ENCODE results near the gene TRAPPC2L. TPM values are rescaled to one million over a fixed set of nuclear protein-coding genes. Genes with fewer than 3 reads are reported as not detected.

The TRAPPC2L gene
- total RNA-seq, 1 donor from 2014 or later = 63.3 TPM

GRCh38 chr16:88906020-88906419, 49.1 kb downstream of the TRAPPC2L start:
- intact Hi-C loops (cut with micrococcal nuclease) = no loop called here

- intact Hi-C loops (cut with micrococcal nuclease) = no loop called here
These were observed 49.7 kb downstream of the TRAPPC2L start for GRCh38 chr16:88906535-88907105.

- intact Hi-C loops (cut with micrococcal nuclease) = no loop called here
These were observed 50.8 kb downstream of the TRAPPC2L start for GRCh38 chr16:88907768-88908167.

GRCh38 chr16:88908307-88908706, 51.4 kb downstream of the TRAPPC2L start:
- intact Hi-C loops (cut with micrococcal nuclease) = no loop called here

- intact Hi-C loops (cut with micrococcal nuclease) = no loop called here
These were observed 52.7 kb downstream of the TRAPPC2L start for GRCh38 chr16:88909431-88910210.

GRCh38 chr16:88910284-88911135, 53.6 kb downstream of the TRAPPC2L start:
- intact Hi-C loops (cut with micrococcal nuclease) = no loop called here

- intact Hi-C loops (cut with micrococcal nuclease) = no loop called here
These were observed 54.4 kb downstream of the TRAPPC2L start for GRCh38 chr16:88911136-88911945.

- intact Hi-C loops (cut with micrococcal nuclease) = no loop called here
These were observed 55.0 kb downstream of the TRAPPC2L start for GRCh38 chr16:88911946-88912310.

Other genes starting within 250 kb of the TRAPPC2L start
- not detected in 2 replicates for gene IL17C, start 218.6 kb upstream of the TRAPPC2L start, total RNA-seq
- 554 and 567 TPM in 2 replicates for gene CYBA, start 206.1 kb upstream of the TRAPPC2L start, total RNA-seq
- gene MVD, start 194.0 kb upstream of the TRAPPC2L start, total RNA-seq = 86.1 and 87.5 TPM in 2 replicates
- 11.7 and 12.1 TPM in 2 replicates for gene SNAI3, start 170.6 kb upstream of the TRAPPC2L start, total RNA-seq
- 132 and 139 TPM in 2 replicates for gene RNF166, start 150.7 kb upstream of the TRAPPC2L start, total RNA-seq
- gene CTU2, start 150.6 kb upstream of the TRAPPC2L start, total RNA-seq = 33.3 and 34.5 TPM in 2 replicates
- gene PIEZO1, start 71.9 kb upstream of the TRAPPC2L start, total RNA-seq = 230 and 240 TPM in 2 replicates
- 69.6 and 78.9 TPM in 2 replicates for gene CDT1, start 53.3 kb upstream of the TRAPPC2L start, total RNA-seq
- 164 TPM in 2 replicates for gene APRT, start 45.2 kb upstream of the TRAPPC2L start, total RNA-seq
- 42.0 and 42.2 TPM in 2 replicates for gene GALNS, start 180 bp upstream of the TRAPPC2L start, total RNA-seq
- gene PABPN1L, start 9.5 kb downstream of the TRAPPC2L start, total RNA-seq = not detected in 2 replicates
- gene CBFA2T3, start 120.1 kb downstream of the TRAPPC2L start, total RNA-seq = 0.51 TPM in 2 replicates
- gene ACSF3, start 236.7 kb downstream of the TRAPPC2L start, total RNA-seq = 55.4 and 58.6 TPM in 2 replicates

Measured in T-helper 1 cell treated with Interleukin-12 subunit alpha and Interleukin-12 subunit beta and Interleukin-4 antibody, amounts not matched to agents 30 ng/mL and 1 ng/mL, for 36 hours (primary cell).